ENCODE data around the gene CORIN.
"Not testable (repeated sequence)": the region's sequence is repeated elsewhere in the genome, so short reads cannot be mapped to it uniquely, and the experiment has no call there.

Gene CORIN

GRCh38 chr4:47762376-47763266 lies 75.2 kb downstream of the CORIN start:
- no peak for DNase-seq

- DNase-seq: not testable (repeated sequence)
Observed at GRCh38 chr4:47753316-47753715, 84.6 kb downstream of the CORIN start.

DNA sequence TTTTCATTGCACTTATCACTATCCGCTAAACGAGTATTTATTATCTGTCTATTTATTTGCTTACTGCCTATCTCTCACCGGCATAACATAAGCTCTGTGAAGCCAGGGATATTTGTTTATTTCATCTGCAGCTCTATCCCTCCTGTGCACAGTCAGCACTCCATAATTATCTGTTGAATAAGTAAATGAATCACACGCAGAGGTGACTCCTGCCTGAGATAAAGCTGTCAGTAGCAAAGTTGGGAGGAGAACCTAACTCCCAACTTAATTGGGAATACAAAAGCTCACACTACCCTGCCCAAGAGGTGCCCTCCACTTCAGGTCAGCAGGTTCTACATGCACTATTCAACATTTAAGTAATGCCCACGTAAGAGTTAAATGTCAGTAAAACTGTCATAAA lies 85.7 kb downstream of the CORIN start:
- no peak for DNase-seq

DNA sequence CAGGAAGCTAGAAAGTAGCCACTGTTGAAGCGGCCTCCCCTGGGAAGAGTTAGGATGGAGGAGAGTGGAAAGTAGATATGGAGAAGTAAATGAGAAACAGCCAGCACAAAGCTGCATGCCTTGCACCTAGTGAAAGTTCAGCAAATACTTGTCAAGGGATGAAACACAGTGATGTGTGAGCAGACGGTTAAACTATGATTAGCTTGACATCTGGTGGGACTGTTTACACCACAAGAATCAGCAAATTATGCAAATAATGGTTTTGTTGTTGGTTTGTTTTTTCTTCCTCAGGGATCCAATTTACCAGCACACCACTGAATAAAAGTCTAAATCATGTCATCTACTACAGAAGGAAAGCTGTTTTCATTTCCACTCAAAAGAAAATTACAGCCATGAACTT lies 87.1 kb downstream of the CORIN start:
- no peak for DNase-seq

GRCh38 chr4:47749858-47750257 lies 88.0 kb downstream of the CORIN start:
- no peak for DNase-seq

- no peak for DNase-seq
Observed at GRCh38 chr4:47749060-47749459, 88.8 kb downstream of the CORIN start.

GRCh38 chr4:47747846-47748494 lies 89.9 kb downstream of the CORIN start:
- no peak for DNase-seq

DNA sequence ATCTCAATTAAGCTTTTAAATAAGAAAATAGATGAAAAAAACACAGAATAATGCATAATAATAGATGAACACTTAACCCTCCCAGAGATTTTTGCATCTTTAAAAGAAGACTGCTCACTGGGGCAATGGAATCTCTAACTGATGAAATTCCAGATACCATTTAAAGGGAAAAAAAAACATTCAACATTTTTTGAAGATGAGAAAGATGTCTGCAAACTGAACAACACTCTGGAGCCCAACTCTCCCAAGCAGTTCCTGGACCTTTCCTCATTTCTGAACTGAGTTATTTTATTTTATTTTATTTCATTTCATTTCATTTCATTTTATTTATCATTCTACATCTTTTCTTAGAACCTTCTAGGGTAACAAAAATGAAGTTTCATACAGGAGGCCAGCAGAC lies 90.7 kb downstream of the CORIN start:
- DNase-seq: no peak

GRCh38 chr4:47746122-47746521 lies 91.7 kb downstream of the CORIN start:
- no peak for DNase-seq

GRCh38 chr4:47744843-47745382 lies 93.0 kb downstream of the CORIN start:
- DNase-seq: no peak

- no peak for DNase-seq
Observed at GRCh38 chr4:47744253-47744652, 93.6 kb downstream of the CORIN start.

DNA sequence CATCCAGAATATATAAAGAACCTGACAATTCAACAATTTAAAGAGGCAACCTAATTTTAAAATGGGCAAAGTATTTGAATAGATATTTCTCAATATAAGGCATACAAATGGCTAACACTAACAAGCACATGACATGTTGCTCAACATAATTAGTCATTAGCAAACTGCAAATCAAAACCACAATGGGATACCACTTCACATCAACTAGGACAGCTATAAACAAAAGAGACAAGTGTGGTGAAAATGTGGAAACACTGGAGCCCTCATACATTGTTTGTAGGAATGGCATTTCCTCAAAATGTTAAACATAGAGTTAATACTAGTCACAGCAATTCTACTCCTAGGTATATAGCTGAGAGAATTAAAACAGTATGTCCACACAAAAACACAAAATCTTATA lies 96.7 kb downstream of the CORIN start:
- no peak for DNase-seq

- DNase-seq: no peak
Observed at GRCh38 chr4:47737326-47737725, 100.5 kb downstream of the CORIN start.

GRCh38 chr4:47736555-47736954 lies 101.3 kb downstream of the CORIN start:
- DNase-seq: no peak

- no peak for DNase-seq
Observed at GRCh38 chr4:47736146-47736545, 101.7 kb downstream of the CORIN start.

- DNase-seq: no peak
Observed at GRCh38 chr4:47733302-47734175, 104.3 kb downstream of the CORIN start.

DNA sequence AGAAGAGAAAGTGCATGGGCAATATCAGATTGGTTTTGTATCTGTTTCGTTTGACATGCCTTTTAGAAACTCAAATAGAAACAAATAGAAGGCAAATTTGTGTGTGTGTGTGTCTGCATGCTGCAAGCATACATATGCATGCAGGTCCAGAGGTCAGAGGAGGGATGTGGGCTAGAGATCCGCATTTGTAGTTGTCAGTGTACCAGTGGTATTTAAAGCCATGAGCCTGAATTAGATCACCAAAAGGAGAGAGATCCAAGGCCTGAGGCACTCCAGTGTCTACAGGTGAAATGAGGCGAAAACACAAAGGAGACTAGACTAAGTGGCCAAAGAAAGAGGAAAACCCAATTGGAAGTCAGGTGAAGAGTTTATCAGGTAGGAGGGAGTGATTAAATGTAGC lies 106.7 kb downstream of the CORIN start:
- no peak for DNase-seq

GRCh38 chr4:47729131-47729680 lies 108.7 kb downstream of the CORIN start:
- no peak for DNase-seq

DNA sequence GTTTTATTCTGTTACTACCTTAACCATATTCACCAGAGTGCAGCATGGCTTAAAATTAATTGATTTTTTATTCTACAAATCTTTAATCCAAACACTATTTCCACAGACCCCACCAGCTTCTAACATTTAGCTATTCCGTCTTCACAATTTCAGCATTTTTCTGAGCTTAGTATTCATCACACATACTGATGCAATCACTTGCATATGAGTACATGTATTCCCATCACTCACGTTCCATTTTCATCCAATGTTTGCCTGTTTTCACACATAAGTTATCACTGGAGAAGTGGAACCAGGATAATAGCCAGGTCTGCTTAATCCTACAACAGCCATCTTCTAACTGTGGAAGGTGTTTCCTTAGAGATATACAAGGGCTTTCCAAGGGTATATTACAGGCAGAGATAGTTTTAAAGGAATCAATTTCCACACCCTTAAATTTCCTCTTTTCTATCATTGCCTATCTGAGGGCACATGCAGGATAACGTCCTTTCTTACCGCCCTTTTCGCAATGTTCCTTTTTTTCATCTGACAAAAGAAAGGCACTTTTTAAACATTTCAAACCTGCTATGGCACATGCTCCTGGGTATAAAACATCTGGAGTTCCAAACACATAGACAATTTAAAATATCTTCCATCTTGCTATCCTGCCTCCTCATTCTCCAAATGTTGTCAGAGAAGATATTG lies 115.8 kb downstream of the CORIN start:
- DNase-seq: no peak

- no peak for DNase-seq
Observed at GRCh38 chr4:47721485-47721884, 116.4 kb downstream of the CORIN start.

DNA sequence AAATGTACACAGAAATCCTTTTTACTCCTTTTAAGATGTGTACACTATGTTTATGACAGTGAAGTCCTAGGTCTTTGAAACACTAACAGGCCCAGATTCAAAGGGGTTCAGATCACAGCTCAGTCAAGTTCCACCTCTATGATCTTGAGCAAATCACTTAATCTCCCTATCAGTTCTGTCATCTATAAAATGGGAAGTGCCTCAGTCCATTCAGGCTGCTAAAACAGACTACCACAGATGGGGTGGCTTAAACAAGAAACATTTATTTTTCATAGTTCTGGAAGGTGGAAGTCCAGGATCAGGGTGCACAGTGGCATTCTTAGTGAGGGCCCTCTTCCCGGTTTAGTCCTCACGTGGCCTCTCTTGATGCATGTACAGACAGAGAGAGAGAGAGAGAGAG lies 117.1 kb downstream of the CORIN start:
- no peak for DNase-seq

GRCh38 chr4:47719576-47719975 lies 118.3 kb downstream of the CORIN start:
- no peak for DNase-seq

All from T-helper 9 cell (primary cell).